GM04503 (cell line): ENCODE results near the gene VAC14.

ENCODE experiments used
- DNase-seq: peaks from one replicate; pipeline ENCODE4 v3.0.0-alpha.2; 2012; ENCODE audit warnings: low read depth

Gene VAC14

GRCh38 chr16:70725024-70725911 is 75.7 kb downstream of the VAC14 start:
- no peak for DNase-seq

DNA sequence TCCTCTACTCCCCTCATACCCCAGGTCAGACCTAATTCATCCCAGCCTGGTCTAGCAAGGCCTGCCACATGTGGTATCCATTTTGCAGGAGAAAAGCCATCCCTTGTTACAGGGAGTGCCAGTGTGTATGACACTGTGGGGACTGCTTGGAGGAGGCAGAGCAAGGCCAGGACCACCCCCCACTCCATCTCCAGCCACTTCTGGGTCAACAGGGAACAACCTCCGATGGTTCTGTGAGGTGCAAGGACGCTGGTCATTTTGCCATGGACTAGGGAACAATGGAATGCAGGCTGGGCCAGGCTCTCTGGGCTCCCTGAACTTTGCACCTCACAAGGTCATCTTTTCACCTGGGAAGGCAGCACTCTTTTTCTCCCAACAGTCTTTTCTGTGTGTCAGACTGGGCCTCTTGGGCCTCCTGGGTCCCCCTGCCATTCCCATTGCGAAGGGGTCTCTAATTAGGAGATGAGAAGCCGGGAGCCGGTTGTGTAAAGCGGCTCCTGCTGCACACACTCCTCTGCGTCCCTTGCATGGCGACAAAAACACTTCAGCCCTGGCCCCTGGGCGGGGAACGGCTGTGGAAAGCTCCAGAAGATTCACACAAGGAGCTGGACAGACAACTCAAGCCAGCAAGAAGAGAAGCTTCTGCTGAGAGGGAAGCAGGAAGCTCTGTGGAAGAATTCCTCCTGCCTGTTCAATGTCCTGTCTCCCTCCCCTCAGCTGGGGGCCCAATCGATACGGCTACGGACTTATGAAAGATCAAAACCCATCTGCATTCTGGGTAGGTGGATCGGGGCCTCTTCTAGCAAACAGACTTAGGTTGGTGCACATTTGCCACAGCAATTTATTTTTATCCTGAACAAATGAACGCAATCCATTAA is 76.6 kb downstream of the VAC14 start:
- no peak for DNase-seq

DNA sequence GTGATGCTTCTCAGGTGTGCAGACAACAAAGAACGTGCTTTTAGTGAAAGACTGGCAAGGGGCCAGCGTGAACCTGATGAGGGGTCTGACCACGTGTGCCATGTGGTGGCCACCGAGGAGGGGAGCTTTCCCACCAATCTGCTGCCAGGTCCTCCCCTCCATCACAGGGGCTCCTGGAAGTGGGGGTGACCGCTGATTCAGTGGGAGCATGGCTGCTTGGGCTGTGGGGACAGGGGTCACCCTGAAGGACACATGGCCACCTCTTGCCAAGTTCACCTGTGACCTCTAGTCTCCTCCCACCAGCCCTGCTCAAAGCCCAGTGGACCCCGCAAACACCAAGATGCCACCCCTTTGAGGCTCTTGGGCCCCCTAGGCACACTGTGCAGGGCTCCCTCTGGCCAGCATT is 77.2 kb downstream of the VAC14 start:
- no peak for DNase-seq

DNA sequence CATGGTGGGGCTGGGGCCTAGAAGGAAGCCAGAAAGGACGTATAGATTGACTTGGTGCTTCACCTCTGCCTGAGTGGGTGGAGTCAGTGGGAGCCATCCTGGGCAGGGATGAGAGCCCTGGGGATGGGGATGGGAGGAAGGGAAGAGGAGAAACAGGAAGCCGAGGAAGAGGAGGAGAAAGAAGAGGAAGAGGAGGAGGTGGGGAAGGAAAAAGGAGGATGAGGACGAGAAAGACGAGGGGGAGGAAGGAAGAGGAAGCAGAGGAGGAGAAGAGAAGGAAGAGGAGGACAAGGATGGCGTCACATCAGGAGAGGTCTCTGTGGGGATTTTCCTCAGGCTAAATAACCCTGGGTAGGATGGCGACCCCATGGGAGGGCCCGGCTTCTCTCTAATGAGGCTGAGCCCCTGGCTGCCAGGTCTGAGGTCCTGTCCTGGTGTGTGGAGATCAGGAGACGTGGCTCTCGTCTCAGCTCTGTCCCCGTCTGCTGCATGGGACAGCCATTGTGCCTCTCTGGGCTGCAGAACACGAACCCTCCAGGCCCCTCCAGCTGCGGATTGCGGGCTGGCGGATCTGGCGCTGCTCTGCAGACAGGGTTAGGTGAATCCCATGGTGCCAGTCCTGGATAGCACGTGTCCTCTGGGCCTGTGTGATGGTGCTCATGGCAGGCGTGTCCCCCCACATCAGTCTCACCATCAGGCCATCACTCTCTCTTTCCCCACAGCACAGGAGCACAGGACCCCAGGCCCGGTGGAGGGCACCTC is 79.6 kb downstream of the VAC14 start:
- no peak for DNase-seq

GRCh38 chr16:70720425-70721201 is 80.3 kb downstream of the VAC14 start:
- DNase-seq, result no peak

DNA sequence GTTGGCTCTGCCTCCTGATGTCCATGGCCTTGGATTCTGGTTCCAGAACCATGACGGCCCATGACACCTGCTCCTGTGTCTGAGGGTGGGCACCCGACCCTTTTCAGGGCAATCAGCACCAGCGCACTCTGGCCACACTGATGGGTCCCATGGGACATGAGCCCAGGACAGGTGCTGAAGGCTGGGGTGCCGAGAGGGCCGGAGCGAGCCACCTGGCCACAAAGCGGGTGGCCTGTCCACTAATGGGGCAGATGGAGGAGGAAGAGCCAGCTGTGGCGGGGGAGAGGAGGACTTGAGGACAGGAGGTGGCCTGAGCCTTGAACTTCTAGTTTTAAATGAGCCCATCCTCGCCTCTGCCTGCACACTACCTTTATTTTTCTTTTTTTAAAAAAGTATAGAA is 83.9 kb downstream of the VAC14 start:
- no peak for DNase-seq

DNA sequence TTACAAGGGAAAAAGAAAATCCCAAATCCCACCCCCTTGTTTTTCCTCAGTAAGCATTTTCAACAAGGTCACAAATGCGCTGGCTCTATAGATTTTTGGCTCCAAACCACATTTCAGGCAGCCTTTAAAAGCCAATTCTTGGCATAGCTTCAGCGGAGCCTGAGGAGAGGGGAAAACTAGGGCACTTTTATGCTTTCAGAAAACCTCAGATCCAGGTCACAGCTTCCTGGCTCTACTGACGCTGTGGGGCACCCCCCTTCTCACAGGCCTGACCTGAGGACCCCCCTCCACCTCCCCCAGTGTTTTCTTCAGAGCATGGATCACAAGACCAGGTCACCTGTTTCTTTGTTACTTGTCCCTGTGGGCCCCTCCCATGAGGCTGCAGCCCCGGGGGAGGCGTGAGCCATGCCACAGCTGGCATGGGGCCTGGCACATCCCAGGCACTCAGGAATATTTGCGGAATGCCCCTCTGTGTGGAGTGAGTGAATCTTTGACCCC is 85.0 kb downstream of the VAC14 start:
- no peak for DNase-seq

DNA sequence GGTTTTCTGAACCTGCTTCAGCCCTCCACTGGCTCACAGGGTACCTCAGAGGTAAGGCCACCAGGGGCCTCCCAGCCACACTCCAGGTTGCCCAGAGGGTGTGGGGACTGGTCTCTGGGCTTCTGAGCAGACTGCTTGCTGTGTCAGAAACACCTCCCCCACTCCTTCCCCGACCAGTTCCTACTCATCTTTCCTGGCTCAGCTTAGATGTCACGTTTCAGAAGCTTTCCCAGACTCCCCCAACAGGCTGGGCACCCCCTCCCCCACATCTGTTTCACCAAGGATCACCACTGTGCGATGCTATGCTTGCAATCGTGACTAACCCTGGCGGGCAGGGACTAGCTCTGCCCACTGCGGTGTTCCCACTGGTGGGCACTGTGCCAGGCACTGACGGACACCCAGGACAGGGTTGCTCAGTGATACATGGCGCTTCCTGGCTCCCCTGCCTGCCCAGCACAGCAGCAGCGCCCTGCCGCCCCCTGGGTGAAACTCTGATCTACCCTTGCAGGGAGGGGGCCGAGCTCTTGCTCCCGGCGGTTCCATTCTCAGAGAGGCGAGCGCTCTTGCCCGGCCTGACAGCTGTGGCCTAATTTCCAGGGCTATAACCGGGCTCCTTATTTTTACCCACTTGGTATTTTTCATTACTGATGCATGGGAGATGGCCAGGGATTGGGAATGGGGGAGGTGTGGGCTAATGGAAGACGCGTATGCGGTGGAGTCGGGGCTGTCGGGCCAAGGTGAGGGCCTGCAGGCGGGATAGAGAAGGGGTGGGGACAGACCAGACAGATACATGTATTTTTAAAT is 85.7 kb downstream of the VAC14 start:
- peak; percentile 98 for DNase-seq

- DNase-seq, result no peak
Measured at GRCh38 chr16:70714581-70715054, 86.3 kb downstream of the VAC14 start.

DNA sequence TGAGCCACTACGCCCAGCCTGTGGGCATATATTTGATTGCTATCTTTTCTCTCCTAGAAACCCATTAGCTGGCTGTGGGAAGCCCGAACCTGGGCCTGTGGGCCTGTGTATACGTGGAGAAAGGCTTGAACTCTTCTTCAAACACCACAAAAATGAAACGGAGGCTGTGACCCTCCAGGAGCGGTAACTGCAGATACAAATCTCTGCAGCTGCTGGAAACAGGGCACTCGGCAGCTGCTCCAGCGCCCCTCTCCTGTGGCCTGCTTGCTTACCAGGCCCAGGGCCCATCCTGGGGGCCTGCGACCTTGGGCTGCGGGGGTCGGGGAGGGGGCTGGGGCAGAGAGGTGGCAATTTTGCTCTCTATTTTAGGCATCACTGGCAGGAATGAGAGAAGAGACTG is 87.1 kb downstream of the VAC14 start:
- DNase-seq, result no peak

DNA sequence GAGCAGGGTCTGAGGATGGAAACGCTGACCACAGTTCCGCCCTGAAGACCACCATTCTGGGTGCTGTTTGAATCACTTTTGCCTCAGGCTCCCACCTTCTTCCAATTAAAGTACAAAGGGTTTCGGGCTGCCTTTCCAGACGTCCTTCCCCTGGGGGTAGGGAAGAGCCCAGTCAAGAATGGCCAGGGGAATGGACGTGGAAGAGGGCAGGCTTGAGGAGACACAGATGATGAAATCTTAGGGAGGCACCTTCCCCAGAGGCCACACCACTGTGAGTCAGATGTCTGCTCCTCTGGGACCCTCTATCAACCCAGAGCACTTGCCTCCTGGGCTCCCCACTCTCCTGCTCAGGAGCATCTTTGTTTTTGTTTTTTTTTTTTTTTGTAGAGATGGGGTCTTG is 87.6 kb downstream of the VAC14 start:
- DNase-seq, result no peak

DNA sequence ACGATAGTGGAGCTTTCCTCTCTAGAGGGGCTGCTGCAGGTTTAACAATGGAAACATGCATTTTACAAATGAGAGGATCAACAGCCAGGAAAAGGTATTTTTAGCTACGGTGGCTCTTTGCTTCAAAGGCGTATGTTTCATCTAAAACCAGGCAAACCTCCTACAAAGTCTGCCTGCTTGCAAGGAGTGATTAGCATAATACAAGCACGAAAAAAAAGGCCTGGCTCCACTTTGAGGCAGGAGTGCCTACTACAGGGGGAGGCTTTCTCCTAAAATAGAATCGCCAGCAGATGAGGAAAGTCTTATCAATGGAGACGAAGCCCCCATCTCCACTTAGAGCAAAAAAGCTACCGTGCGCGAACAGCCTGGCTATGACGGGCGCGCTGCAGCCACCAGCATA is 88.0 kb downstream of the VAC14 start:
- DNase-seq, result no peak

DNA sequence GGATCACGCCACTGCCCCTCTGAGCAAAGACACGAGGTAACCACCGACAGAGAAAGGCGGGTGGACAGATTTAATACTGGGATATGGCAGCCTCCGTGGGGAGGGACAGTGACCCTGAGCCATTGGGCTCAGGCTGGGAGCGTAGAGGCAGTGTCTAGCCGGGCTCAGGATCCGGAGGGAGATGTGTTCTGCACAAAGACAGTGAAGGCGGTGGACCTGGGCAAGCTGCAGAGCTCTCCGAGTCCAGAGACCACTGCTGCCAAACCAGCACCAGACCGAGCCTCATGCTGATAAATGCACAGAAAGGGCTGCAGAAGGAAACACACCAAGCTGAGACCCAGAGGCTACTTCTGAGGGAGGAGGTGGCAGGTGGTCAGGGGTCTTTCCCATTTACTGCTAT is 88.6 kb downstream of the VAC14 start:
- DNase-seq, result no peak

GRCh38 chr16:70711211-70712031 is 89.5 kb downstream of the VAC14 start:
- DNase-seq, result no peak

GRCh38 chr16:70710422-70711210 is 90.3 kb downstream of the VAC14 start:
- no peak for DNase-seq

DNA sequence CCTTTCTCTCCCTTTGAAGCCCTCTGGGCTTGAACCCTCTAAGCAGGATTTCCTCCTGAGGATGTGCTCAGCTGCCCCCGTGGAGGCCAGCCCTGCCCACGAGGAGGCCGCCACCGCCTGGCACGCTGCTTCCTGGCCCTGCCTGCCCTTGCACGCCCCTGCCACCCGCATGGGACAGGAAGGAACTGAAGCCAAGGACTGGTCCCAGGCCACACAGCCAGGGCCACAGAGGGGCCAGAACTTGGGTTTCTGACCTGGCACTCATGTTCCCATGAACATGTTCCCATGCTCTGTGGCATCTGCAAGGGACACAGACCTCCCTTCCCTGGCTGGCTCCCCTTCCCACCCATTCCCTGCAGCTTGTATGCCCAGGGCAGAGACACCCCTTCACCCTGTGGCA is 91.0 kb downstream of the VAC14 start:
- DNase-seq, result no peak

DNA sequence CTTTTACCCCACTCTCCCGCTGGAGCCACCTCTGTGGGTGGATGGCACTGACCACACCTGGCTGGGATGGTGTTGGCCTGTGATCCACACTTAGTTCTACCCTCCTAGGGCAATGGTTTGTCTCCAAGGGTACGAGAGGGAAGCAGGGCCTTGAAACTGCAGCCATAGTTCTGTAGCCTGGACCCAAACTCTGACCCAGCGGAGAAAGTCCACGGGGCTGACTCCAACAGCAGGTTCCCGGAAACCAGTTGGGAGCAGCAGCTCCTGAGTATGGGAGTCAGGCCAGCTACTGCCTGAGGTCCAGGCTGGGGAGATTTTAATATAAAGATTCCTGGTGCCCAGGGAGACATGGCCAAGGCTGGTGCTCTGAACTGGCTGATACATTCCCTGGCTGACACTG is 91.5 kb downstream of the VAC14 start:
- DNase-seq, result no peak

- no peak for DNase-seq
Measured at GRCh38 chr16:70708366-70709246, 92.4 kb downstream of the VAC14 start.
